Tracheal epithelial cell (primary cell): Measurements from ENCODE around the gene PGGHG. TPM values are rescaled to one million over a fixed set of nuclear protein-coding genes. Genes with fewer than 3 reads are reported as not detected.

Experiments used
- total RNA-seq: library from RNA; depleted of rRNA; stranded (reverse); fragments of >200 nt; gene quantifications from 2 replicates; pipeline ENCODE4 v1.2.1, GENCODE V29; 2014

The PGGHG gene
- 1.9 and 9.6 TPM in 2 replicates for total RNA-seq

GRCh38 chr11:288478-289397 is at the start of gene PGGHG:
Gene PGGHG, plus strand, starts transcription at chr11:289126. Its CDS starts 691 bp downstream, at chr11:289817.

DNA sequence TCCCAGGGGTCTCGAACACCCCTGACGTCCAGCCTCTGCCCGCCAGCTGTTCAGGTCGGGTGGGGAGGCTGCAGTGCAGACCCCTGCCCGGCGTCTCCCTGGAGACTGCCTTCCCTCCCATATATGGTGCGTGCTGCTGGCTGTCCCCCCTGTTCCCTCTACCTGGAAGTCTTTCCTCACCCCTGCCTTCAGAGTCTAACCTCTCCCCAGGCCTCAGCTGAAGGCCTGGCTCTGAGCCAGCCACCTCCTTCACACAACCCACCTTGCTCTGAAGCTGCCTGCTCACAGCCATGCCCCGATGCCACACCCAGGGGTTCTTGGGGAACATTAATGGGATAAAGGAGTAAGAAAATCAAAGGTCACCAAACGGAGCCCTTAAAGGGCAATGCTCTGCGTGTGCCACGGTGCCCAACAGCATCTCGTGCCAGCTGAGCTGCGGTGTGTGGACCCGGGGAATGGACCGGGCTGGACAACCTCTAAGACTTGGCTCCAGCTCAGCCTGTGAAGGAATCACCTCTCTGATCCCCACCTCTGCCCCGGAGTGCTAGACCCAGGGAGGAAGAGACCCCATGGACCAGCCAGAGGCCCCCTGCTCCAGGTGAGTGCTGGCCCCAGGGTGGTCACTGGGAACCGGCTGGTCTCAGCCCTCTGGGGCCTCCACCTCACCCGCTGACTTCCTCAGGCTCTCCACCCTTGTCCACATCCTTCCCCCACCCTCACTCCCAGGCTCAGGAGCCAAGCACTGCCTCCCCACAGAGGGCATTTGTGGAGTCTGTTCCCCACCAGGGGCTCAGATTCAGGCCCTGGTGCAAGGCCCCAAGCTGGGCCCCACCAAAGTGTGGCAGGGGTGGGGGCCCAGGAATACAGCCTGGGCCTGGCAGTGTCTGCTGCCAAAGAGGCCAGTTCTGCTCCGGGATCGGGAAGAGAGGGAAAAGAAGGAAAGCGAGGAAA is 10.7 kb upstream of the PGGHG start, which contains the start of gene NLRP6:
Gene NLRP6 (plus strand): TSS at position 407 of the 951 bp plus-strand sequence. CDS start 163 bp downstream, at position 570.

DNA sequence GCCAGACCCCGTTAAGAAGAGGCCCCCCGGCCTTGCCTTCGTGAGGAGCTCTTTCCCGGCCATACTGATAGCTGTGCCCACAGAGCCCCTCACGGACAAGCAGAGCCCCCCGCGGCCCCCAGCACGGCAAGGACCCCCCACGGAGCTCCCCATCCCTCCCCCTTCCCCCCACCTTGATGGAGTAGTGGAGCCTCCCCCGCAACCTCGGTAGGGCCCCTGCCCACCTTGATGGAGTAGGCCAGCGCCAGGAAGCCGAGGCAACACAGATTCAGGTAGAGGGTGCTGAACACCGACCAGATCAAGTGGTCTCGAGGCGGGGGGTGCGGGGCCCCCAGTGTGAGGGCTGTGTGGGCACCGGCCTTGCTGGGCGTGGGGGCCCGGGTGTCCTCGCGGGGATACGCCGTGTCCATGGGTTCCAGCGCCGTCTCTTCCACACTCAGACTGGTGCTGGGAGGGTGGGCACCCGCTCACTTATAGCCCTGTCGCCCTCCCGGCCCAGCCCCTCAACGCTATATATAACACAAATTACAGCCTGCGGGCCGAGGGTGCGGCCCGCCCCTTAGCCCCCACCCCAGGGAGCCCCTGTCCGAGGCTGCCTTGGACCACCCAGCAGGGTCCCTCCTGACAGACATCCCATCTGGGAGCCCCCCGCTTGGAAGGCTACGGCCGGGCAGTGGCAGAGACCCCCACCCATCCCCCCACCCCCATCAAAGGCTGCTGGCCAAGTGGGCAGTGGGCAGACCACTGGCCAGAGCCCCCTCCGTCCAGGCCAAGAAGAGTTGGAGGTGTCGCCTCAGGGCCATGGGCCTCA is 10.4 kb downstream of the PGGHG start, which contains the start of gene IFITM5:
Gene IFITM5 (minus strand): TSS at position 446 of the 811 bp plus-strand sequence. CDS start 36 bp downstream, at position 410.

DNA sequence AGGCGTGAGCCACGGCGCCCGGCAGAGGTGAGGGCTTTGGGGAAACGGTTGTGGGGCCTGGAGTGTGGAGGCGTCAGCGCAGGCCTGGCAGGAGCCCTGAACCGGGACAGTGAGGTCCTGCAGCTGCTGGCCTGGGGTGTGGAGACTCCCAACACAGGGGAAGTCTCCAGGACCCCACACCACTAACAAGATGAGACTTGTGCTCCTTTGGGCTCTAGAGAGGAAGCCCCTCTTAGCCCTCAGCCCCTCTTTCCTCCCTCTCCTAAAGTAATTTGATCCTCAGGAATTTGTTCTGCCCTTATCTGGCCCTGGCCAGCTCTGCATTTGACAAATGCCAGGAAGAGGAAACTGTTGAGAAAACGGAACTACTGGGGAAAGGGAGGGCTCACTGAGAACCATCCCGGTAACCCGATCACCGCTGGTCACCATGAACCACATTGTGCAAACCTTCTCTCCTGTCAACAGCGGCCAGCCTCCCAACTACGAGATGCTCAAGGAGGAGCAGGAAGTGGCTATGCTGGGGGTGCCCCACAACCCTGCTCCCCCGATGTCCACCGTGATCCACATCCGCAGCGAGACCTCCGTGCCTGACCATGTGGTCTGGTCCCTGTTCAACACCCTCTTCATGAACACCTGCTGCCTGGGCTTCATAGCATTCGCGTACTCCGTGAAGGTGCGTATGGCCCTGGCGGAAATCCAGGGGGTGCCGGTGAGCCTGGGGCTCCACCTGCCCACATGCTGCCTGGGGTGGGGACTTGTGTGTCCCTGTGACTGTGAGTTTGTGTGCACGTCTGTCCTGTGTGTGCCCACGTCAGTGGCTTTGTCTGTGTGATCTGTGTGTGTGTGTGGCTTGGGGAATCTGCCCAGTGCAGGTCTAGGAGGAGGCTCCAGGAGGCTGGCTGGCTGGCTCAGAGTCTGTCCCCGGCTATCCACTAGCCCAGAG is 19.1 kb downstream of the PGGHG start, which contains the start of gene IFITM2:
Gene IFITM2 (plus strand): TSS at position 51 of the 943 bp plus-strand sequence. CDS start 377 bp downstream, at position 428.

GRCh38 chr11:313787-314553 is 25.0 kb downstream of the PGGHG start, which contains the start of gene IFITM1:
Gene IFITM1, plus strand, starts transcription at chr11:314040. Its CDS starts 131 bp downstream, at chr11:314171.

Other genes with a start within 250 kb of the PGGHG start
- not detected in 2 replicates for gene SCGB1C1, start 96.0 kb upstream of the PGGHG start, total RNA-seq
- gene BET1L, start 81.7 kb upstream of the PGGHG start, total RNA-seq: 14.0 and 14.5 TPM in 2 replicates
- 104 and 149 TPM in 2 replicates for gene RIC8A, start 81.4 kb upstream of the PGGHG start, total RNA-seq
- gene SIRT3, start 52.8 kb upstream of the PGGHG start, total RNA-seq: 4.1 and 5.5 TPM in 2 replicates
- gene PSMD13, start 52.1 kb upstream of the PGGHG start, total RNA-seq: 129 and 161 TPM in 2 replicates
- gene NLRP6, start 10.7 kb upstream of the PGGHG start, total RNA-seq: not detected in 2 replicates
- not detected in 2 replicates for gene IFITM5, start 10.4 kb downstream of the PGGHG start, total RNA-seq
- 2.3 and 7.2 TPM in 2 replicates for gene IFITM2, start 18.7 kb downstream of the PGGHG start, total RNA-seq
- 0.43 and 7.5 TPM in 2 replicates for gene IFITM1, start 24.9 kb downstream of the PGGHG start, total RNA-seq
- gene IFITM3, start 31.7 kb downstream of the PGGHG start, total RNA-seq: 12.6 and 25.1 TPM in 2 replicates
- 27.3 and 29.4 TPM in 2 replicates for gene B4GALNT4, start 80.4 kb downstream of the PGGHG start, total RNA-seq
- gene PKP3, start 105.1 kb downstream of the PGGHG start, total RNA-seq: 290 and 382 TPM in 2 replicates
- gene SIGIRR, start 125.9 kb downstream of the PGGHG start, total RNA-seq: 16.9 and 26.4 TPM in 2 replicates
- gene ANO9, start 152.9 kb downstream of the PGGHG start, total RNA-seq: 7.7 and 16.4 TPM in 2 replicates
- 35.7 and 42.2 TPM in 2 replicates for gene PTDSS2, start 161.2 kb downstream of the PGGHG start, total RNA-seq
- 433 and 438 TPM in 2 replicates for gene RNH1, start 218.1 kb downstream of the PGGHG start, total RNA-seq
- 85.5 and 92.5 TPM in 2 replicates for gene HRAS, start 246.4 kb downstream of the PGGHG start, total RNA-seq
- gene LRRC56, start 248.4 kb downstream of the PGGHG start, total RNA-seq: 0.21 and 0.48 TPM in 2 replicates